ENCODE measurements around the gene ZC3H8.
"Not testable (repeated sequence)": the region's sequence is repeated elsewhere in the genome, so short reads cannot be mapped to it uniquely, and the experiment has no call there.

ZC3H8 gene

DNA sequence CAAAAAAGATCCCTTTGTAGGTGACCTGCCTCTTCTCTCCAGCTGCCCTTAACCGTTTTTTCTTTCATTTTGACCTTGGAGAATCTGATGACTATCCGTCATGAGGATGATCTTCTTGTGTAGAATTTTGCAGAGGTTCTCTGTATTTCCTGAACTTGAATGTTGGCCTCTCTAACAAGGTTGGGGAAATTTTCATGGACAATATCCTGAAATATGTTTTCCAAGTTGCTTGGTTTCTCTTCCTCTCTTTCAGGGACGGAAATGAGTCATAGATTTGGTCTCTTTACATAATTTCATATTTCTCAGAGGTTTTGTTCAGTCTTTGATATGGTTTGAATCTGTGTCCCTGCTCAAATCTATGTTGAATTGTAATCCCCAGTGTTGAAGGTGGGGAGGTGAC lies 34.0 kb downstream of the ZC3H8 start:
- no peak for DNase-seq
- Histone ChIP-seq H3K4me3 (no peak overlapping the region), H3K27me3 (no peaks in the 10 kb centered on the region), H3K27ac (no peak overlapping the region), H3K9me3 (peaks cover 0 to 2% (median 0%) of the 10 kb centered on the region in 3 donors), H3K36me3 (peaks cover 0 to 5% (median 3%) of the 10 kb centered on the region in 3 donors), H3K4me1 (no peaks in the 10 kb centered on the region)
- TF ChIP-seq, protein P1, sequence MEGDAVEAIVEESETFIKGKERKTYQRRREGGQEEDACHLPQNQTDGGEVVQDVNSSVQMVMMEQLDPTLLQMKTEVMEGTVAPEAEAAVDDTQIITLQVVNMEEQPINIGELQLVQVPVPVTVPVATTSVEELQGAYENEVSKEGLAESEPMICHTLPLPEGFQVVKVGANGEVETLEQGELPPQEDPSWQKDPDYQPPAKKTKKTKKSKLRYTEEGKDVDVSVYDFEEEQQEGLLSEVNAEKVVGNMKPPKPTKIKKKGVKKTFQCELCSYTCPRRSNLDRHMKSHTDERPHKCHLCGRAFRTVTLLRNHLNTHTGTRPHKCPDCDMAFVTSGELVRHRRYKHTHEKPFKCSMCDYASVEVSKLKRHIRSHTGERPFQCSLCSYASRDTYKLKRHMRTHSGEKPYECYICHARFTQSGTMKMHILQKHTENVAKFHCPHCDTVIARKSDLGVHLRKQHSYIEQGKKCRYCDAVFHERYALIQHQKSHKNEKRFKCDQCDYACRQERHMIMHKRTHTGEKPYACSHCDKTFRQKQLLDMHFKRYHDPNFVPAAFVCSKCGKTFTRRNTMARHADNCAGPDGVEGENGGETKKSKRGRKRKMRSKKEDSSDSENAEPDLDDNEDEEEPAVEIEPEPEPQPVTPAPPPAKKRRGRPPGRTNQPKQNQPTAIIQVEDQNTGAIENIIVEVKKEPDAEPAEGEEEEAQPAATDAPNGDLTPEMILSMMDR (IDR thresholded peaks at IDR 0.05), result no peak
- intact Hi-C loops (cut with DNase I; ENCODE audit: low total_unique reads), result no loop called here

DNA sequence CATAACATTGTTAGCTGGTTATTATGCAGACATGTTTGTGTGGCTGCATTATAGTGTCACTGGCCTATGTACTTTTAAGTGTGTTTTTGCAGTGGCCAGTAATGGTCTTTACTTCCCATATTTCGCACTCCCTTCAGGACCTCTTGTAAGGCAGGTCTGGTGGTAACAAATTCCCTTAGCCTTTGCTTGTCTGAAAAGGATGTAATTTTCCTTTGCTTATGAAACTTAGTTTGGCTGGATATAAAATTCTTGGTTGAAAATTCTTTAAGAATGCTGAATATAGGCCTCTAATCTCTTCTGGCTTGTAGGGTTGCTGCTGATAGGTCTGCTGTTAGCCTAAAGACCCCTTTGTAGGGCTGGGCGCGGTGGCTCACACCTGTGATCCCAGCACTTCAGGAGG lies 34.7 kb downstream of the ZC3H8 start:
- TF ChIP-seq, protein P1 (IDR thresholded peaks at IDR 0.05), result no peak
- intact Hi-C loops (cut with DNase I; ENCODE audit: low total_unique reads), result no loop called here
- Histone ChIP-seq H3K36me3 (peaks cover 0 to 5% (median 2%) of the 10 kb centered on the region in 3 donors), H3K4me3 (no peak overlapping the region), H3K4me1 (no peaks in the 10 kb centered on the region), H3K27me3 (no peaks in the 10 kb centered on the region), H3K9me3 (peaks cover 0 to 2% (median 0%) of the 10 kb centered on the region in 3 donors), H3K27ac (no peak overlapping the region)
- no peak for DNase-seq

DNA sequence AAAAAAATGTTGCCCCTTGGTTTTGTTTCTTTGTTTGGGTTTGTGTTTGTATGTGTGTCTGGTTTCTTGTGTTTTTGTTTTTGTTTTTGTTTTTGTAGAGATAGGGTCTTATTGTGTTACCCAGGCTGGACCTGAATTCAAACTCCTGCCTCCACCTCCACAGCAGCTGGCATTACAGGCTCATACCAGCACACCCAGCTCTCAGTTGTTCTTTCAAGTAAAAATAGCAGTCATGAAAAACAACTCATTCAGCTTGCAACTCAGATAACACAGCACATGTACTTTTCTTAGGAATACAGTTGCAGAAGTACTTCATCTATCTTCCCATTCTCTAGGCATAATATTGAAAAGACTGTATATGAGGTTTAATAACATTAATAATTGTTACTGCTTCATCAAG lies 37.0 kb downstream of the ZC3H8 start:
- intact Hi-C loops (cut with DNase I; ENCODE audit: low total_unique reads), result no loop called here
- no peak overlapping the region for H3K27ac ChIP-seq
- H3K27me3 ChIP-seq, result no peaks in the 10 kb centered on the region
- TF ChIP-seq, protein P1 (IDR thresholded peaks at IDR 0.05), result no peak
- H3K36me3 ChIP-seq, result peaks cover 5 to 11% (median 9%) of the 10 kb centered on the region in 3 donors
- no peak for DNase-seq
- no peak overlapping the region for H3K4me3 ChIP-seq
- peaks cover 0 to 2% (median 0%) of the 10 kb centered on the region in 3 donors for H3K9me3 ChIP-seq
- no peaks in the 10 kb centered on the region for H3K4me1 ChIP-seq

DNA sequence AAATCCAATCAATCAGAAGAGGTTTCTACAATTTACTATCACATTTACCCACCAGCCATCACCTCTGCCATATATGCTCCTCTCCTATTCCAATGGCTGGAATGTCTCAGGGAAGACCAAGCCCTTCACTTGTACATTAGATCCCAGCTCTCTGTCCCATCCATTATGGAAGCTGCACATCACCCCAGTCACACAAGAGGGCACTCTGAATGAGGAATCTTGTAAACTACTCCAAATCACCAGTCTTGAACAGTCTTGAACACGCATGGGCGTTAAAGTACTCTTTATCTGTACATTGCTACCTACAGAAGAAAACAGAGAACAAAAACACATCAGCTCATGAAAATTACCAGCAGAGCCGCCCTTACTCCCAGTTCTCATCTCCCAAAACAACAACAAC lies 38.7 kb downstream of the ZC3H8 start:
- Histone ChIP-seq H3K4me1 (no peaks in the 10 kb centered on the region), H3K9me3 (peaks cover 0 to 2% (median 0%) of the 10 kb centered on the region in 3 donors), H3K27ac (no peak overlapping the region), H3K36me3 (peaks cover 13 to 18% (median 16%) of the 10 kb centered on the region in 3 donors), H3K4me3 (no peak overlapping the region), H3K27me3 (no peaks in the 10 kb centered on the region)
- intact Hi-C loops (cut with DNase I; ENCODE audit: low total_unique reads), result no loop called here
- TF ChIP-seq, protein P1 (IDR thresholded peaks at IDR 0.05), result no peak
- no peak for DNase-seq

DNA sequence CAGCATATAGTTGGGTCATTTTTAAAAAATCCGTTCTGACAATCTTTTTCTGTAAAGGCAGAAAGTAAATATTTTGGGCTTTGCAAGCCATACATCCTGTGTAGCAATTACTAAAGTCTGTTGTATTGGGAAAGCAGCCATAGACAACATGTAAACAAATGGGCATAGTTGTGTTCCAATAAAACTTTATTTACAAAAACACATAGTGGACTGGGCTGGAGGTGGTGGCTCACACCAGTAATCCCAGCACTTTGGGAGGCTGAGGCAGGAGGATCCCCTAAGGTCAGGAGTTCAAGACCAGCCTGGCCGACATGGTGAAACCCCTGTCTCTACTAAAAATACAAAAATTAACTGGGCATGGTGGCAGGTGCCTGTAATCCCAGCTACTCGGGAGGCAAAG lies 46.9 kb downstream of the ZC3H8 start:
- H3K27me3 ChIP-seq; H3K4me3 ChIP-seq; intact Hi-C loops (cut with DNase I; ENCODE audit: low total_unique reads); H3K4me1 ChIP-seq; H3K27ac ChIP-seq; H3K36me3 ChIP-seq; DNase-seq: not testable (repeated sequence)
- H3K9me3 ChIP-seq, result peaks cover 0 to 11% (median 3%) of the 10 kb centered on the region in 3 donors

DNA sequence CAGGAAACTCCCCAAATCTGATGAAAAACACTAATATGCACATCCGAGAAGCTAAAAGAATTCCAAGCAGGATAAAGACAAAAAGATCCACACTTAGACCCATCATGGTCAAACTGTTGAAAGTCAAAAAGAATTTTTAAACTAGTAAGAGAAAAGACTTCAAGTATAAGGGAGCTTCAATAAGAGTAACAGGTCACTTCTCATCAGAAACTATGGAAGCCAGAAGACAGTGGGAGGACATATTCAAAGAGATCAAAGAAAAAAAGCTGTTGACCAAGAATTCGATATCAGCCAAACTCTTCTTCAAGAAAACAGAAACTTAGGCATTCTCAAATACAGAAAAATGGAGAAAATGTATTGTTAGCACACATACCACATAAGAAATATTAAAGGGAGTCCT lies 50.4 kb downstream of the ZC3H8 start:
- no peaks in the 10 kb centered on the region for H3K4me1 ChIP-seq
- H3K27me3 ChIP-seq, result no peaks in the 10 kb centered on the region
- H3K4me3 ChIP-seq, result no peak overlapping the region
- H3K27ac ChIP-seq, result no peak overlapping the region
- peaks cover 0 to 4% (median 0%) of the 10 kb centered on the region in 3 donors for H3K36me3 ChIP-seq
- no peak for DNase-seq
- intact Hi-C loops (cut with DNase I; ENCODE audit: low total_unique reads), result no loop called here
- peaks cover 0 to 11% (median 3%) of the 10 kb centered on the region in 3 donors for H3K9me3 ChIP-seq
- TF ChIP-seq, protein P1 (IDR thresholded peaks at IDR 0.05), result no peak

Measured in tibial artery (tissue), 4 donors.